T-helper 22 cell (primary cell): ENCODE results near the gene NPAS1.
A peak's percentile ranks its signal among the peaks of the same experiment; 100 is the strongest.
"Not testable (repeated sequence)": the region's sequence is repeated elsewhere in the genome, so short reads cannot be mapped to it uniquely, and the experiment has no call there.

ENCODE experiments used
- DNase-seq: peaks from one replicate; pipeline ENCODE4 v3.0.0-alpha.2; 2020; ENCODE audit warnings: low read depth

Gene NPAS1

DNA sequence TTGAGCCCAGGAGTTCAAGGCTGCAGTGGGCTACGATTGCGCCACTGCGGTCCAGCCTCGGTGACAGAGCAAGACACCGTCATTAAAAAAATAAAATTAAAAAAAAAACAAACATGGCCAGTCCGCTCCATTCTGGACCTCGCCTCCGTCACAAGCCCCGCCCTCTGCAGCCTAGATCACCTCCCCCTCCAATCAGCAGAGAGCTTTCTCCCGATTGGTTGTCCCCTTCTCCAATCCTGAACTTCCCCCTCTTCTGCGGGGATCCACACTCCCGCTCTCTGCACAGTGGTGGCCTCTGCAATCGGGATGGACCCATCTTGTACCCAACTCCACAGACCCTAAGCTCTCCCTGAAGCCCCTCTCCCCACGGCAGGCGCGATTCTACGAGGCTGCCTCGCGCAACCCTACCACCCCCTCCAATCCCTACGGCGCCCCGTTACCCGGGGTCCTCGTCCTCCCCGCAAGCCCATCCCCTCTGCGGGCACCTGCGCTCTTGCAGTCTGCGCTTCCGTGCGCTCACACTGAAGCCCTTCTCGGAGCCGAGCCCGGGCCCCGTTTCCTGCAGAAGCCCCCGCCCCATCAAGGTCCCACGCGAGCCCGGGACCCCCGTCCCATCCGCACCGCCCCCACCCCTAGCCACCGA lies 28.2 kb downstream of the NPAS1 start:
- peak; percentile 58 for DNase-seq

- DNase-seq, result no peak
Observed at GRCh38 chr19:47049307-47049700, 29.7 kb downstream of the NPAS1 start.

- not testable (repeated sequence) for DNase-seq
Observed at GRCh38 chr19:47050562-47050961, 30.9 kb downstream of the NPAS1 start.

- DNase-seq, result no peak
Observed at GRCh38 chr19:47056411-47056810, 36.8 kb downstream of the NPAS1 start.

DNA sequence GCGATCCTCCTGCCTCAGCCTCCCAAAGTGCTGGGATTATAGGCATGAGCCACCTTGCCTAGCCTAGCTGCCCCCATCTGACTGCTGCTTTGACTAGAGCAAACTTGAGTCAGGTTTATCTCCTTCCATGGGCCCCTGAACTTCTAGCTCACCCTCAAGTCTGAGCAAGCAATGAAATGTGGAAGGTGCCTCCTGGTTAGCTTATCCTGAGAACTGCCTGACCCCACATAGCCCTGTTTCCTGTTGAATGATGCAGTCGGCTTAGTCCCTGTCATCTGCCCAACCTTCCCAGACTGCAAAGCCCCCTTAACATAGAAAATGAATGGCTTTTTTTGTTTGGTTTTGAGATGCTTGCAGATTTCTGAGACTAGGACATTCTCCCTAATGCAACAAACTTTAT lies 37.7 kb downstream of the NPAS1 start:
- no peak for DNase-seq

- DNase-seq, result no peak
Observed at GRCh38 chr19:47058621-47059022, 39.0 kb downstream of the NPAS1 start.

DNA sequence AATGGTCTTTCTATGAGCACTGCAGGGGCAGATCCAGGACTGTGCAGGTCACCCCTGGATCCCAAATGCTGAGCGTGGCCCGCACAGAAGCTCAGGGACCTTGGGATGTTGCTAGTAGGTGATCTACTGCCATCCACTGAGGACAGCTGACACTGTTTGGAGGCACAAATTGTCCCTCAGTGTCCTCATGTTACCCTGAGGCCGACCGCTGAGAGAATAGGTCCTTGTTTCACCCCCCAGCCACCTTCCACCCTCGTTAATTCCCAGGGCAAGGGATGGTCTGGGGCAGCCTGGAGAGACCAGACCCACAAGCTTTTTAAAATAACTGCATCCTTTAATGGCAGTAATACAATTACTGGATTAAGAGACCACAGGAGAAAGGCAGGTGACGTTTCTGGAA lies 44.2 kb downstream of the NPAS1 start:
- DNase-seq, result no peak

GRCh38 chr19:47065242-47065641 lies 45.6 kb downstream of the NPAS1 start:
- no peak for DNase-seq

DNA sequence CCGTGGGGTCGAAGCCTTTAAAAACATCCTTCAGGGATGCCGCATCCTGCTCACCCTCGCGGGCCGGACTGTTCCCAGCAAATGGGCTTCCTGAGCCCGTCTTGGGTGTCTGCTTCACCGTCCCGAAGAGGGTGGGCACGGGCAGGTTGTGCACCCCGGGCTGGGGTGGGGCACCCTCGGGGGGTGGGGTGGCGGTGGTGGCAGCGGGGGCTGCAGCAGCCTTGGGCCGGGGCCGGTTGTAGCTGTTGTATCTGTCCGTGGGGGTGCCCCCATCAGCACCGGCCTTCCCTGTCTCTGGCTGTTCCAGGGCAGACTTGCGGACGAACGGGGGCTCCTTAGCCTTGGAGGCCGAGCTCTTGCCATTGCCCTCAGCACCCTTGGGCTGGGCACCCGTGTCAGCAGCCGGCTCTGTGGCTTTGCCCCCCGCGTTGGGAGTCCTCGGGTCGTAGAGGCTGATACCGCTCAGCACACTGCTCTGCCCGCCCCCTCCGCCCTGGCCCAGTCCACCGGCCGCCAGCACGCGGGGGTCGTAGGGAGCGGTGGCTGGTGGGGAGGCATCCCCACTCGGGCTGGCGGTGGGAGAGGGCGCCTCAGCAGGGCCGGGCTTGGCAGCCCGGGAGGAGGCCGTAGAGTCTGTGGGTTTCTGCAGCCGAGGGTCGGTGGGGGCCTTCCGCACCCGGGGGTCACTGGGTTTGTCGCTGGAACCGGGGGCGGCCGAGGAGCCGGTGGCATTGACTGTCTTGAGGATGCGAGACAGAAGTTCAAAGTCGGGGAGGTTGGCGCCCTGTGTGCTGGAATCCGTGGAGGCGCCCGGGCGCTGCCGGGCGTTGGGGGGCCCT lies 47.0 kb downstream of the NPAS1 start:
- no peak for DNase-seq

DNA sequence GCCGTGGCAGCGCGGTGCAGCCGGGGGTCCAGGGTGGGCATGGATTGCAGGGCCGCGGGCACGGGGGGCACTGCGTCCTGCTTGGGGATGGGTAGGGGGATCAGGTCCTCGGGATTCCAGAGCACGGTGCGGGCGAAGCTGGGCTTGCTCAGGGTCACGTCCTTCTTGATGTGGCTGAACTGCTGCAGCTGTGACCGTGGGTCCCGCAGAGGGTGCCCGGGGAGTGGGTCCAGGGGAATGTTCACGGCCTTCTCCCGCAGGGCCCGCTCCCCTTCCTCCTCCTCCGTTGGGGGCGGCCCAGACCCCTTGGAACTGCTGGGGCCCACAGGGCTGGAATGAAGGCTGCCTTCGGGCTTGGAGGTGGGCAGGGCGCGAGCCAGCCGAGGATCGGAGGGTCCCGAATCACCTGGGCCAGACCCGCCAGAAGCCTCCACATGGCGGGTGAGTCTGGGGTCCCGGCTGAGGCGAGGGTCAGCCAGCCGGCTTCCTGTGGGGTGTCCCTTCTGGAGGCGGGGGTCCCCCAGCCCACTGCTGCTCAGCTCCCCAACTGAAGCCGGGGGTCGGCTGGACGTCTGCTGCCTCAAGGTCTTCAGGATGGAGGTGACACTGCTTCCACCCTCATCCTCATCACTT lies 47.7 kb downstream of the NPAS1 start:
- no peak for DNase-seq

DNA sequence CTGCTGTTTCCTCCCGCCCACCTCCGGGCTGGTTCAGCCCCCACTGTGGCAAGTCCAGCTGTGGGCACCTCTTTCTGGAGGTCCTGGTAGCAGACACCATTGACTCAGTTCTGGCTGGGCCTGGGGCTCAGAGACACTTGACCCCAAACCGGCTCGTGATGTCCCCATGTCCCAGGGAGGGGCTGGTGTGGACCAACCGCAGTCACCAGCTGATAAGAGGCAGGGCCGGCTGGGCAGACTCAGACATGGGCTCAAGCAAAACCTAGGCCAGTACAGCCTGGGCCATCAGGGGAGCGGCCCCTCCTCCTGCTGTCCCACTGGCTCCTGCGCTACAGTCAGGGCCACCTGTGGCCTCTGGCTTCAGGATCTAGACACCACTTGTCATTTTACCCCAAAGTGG lies 48.6 kb downstream of the NPAS1 start:
- no peak for DNase-seq

DNA sequence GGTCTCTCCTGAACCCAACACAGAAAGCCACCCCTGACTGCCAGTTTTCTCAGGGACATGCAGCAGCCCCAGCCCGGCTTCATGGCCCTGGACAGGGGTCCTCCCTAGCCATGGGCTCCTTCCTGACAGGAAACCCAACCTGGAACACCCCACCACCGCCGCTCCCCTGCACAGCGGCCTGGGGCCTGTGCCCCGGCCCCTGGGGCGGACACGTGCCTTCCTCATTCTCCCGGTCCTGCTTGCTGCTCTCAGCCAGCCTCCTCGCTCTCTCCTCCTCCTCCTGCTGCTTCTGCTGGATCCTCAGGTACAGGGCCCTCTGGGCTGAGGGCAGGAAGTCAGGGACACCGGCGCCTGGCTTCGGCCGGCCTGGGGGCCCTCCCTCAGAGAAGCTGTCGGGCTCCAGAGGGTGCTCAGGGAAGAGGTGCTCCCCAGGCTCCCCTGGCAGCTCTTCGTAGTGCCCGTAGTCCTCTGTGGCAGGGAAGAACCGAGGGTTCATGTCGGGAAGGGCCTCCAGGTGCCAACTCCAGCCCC lies 49.3 kb downstream of the NPAS1 start:
- DNase-seq, result no peak

DNA sequence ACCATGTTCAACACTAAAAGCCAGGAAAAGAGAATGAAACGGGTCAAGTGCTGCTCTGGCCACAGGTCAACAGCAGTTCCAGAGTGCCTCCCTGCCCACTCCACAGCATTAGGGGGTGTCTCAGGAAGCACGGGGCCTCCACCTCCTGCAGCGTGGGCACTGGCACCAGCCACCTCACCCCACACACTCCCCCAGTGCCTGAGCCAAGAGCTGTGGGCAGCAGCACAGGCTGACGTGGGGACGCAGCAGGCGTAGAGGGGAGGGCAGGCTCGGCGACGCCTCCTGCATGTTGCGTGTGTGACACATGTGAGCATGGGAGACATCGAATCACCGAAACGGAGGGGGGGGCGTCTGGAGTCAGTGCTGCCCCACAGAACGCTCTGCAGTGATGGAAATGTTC lies 50.2 kb downstream of the NPAS1 start:
- no peak for DNase-seq

DNA sequence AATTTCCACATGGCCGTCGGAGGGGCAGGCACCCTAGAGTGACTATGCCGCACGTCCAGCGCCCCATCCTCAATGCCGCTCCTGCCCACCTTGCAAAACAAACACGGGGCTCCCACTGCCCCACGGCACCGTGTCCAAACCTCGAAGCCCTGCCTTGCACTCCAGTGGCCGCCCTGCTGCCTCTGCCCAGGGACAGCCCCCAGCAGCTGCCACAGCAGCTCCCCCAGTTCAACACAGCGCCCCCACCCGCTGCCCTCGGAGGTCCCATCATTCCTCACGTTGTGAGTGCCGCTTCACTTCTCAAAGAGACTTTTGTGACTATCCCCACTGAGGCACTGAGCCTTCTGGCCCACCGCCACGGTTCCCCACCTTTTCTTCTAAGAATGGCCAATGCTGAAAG lies 51.1 kb downstream of the NPAS1 start:
- DNase-seq, result no peak

DNA sequence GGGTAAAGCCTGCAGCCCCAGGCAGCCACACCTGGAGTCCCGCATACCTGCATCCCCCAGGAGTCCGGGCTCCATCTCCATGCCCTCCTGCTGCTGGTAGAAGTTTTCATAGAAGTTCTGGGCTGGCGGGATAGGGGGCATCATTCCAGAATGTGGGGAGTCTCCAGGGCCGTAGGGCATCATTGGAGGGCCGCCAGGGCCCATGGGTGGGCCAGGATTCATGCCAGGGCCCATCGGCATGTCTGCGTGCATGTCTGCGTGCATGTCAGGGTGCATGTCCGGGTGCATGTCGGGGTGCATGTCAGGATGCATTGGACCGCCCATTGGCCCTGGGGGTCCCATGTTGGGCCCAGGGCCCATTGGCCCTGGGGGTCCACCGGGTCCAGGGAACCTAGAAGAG lies 52.1 kb downstream of the NPAS1 start:
- DNase-seq, result no peak

DNA sequence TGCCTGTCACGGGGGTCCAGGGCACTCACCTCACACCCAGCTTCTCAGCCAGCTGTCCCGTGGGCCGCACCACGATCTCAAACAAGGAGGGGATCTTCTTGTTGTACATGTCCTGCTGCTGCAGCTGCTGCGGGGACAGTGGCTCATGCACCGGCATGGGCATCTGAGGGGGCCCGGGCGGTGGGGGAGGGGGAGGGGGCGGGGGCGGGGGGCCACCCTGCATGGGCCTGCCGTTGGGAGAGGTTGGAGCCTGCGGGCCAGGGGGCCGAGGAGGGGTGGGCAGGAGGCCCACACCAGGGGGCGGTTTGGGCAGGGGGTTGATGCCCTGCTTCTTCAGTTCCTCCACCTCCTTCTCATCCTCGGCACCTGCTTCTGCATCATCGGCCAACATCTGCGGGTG lies 52.7 kb downstream of the NPAS1 start:
- no peak for DNase-seq

GRCh38 chr19:47073574-47073973 lies 53.9 kb downstream of the NPAS1 start:
- no peak for DNase-seq

DNA sequence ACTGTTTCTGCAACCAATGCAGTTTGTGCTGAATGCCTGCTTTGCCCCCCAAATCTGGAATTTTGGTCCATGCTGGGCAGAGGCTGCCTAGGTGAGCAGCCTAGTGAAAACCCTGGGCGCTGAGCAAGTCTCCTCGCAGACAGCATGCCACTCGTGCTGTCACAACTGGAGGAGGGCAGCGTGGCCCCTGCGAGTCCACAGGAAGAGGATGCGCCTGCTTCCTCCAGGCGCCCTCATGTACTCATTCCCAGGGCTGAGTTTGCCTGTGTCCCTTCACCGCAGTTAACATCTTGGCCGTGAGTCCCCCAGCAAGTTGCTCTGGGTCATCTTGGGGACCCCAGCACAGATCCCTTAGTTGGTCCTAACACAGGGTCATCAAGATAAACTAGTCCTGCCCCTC lies 55.0 kb downstream of the NPAS1 start:
- no peak for DNase-seq

- DNase-seq, result no peak
Observed at GRCh38 chr19:47075179-47075810, 55.7 kb downstream of the NPAS1 start.

DNA sequence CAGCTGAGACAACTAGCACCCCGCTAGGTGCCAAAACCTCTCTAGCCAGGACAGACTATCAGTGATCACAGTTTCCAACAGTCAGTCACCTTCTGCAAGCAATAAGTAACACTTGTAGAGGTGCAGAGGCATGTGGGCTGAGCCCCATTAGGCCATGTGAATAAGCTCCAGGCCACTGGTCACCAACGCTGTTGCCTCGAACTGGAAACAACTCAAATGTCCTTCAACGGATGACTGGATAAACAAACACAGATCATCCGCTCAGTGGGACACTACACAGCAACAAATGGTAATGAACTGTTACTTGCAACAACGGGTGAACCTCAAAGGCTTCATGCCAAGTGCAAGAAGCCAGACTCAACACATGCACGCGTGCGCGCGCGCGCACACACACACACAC lies 56.3 kb downstream of the NPAS1 start:
- no peak for DNase-seq

DNA sequence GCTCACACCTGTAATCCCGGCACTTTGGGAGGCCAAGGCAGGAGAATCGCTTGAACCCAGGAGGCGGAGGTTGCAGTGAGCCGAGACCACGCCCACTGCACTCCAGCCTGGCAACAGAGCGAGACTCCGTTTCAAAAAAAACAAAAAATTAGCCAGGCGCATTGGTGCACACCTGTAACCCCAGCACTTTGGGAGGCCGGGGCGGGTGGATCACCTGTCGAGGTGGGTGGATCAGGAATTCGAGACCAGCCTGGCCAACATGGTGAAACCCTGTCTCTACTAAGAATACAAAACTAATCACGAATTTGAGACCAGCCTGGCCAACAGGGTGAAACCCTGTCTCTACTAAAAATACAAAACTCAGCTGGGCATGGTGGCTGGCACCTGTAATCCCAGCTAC lies 58.7 kb downstream of the NPAS1 start:
- DNase-seq, result not testable (repeated sequence)

DNA sequence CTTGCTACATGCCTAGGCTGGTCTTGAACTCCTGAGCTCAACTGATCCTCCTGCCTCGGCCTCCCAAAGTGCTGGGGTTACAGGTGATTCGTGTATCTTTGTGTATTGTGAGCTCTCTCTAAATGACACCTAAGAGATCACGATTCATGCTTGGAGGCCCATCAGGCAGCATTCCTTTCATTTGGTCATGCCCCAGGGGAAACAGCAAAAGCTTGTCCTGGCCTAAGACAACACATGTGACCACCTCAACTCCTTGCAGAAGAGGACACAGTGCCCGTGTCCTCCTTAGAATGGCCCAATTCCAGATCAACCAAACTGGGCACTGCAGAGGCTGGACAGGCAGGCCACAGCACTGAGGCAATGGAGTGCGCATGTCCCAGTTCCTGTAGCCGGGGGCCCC lies 61.5 kb downstream of the NPAS1 start:
- DNase-seq, result no peak

GRCh38 chr19:47082493-47082892 lies 62.9 kb downstream of the NPAS1 start:
- DNase-seq, result no peak
